Mucosa of gallbladder (tissue), 1 donor: ENCODE data around the gene IFNGR1. TPM values are rescaled to one million over a fixed set of nuclear protein-coding genes. Genes with fewer than 3 reads are reported as not detected.

Experiments
- DNase-seq: peaks from one replicate; pipeline ENCODE4 v3.0.0-alpha.2; 2020; ENCODE audit warnings: low spot score
- total RNA-seq: library from RNA; stranded (reverse); gene quantifications from one replicate; pipeline ENCODE4 v1.2.1, GENCODE V29; 2021
- donor health status: DM: no; HTN: no; CAD: no.

IFNGR1 gene
- total RNA-seq, 1 donor from 2014 or later: 77.9 TPM

- no peak for DNase-seq
These were observed 63.4 kb downstream of the IFNGR1 start for GRCh38 chr6:137155830-137156229.

- no peak for DNase-seq
These were observed 69.1 kb downstream of the IFNGR1 start for GRCh38 chr6:137150072-137150471.

- DNase-seq: no peak
These were observed 70.2 kb downstream of the IFNGR1 start for GRCh38 chr6:137149035-137149393.

GRCh38 chr6:137148306-137149034 is 70.7 kb downstream of the IFNGR1 start:
- DNase-seq: no peak

Other genes with a start within 250 kb of the IFNGR1 start
- 15.1 TPM for gene IL20RA, start 174.4 kb downstream of the IFNGR1 start, total RNA-seq
- gene IL22RA2, start 45.7 kb downstream of the IFNGR1 start, total RNA-seq: not detected